DOHH2 (cell line): Measurements from ENCODE around the gene CAPZB.

ENCODE experiments used
- H3F3A ChIP-seq: fragments of 200-600 bp; sonication (generic), shearing (Covaris generic); 2 replicates; pipeline ENCODE4 v1.6.0; 2016; ENCODE audit warnings: antibody characterized with exemption, mild to moderate bottlenecking; ENCODE audit not compliant: control insufficient read depth, insufficient read depth
- H3K27ac ChIP-seq: fragments of 200-600 bp; sonication (generic); 2 replicates; pipeline ENCODE4 v1.5.1; 2014; ENCODE audit warnings: low read depth, mild to moderate bottlenecking, low read length, moderate library complexity
- H3K27me3 ChIP-seq: fragments of 200-600 bp; sonication (generic); 2 replicates; pipeline ENCODE4 v1.6.1; 2014; ENCODE audit warnings: mild to moderate bottlenecking, low read length, mixed read lengths; ENCODE audit not compliant: control insufficient read depth
- H3K36me3 ChIP-seq: fragments of 200-600 bp; sonication (generic); 2 replicates; pipeline ENCODE4 v1.6.1; 2014; ENCODE audit warnings: mild to moderate bottlenecking, low read length, moderate library complexity, mixed read lengths; ENCODE audit not compliant: control insufficient read depth
- H3K4me1 ChIP-seq: fragments of 200-600 bp; sonication (generic); 2 replicates; pipeline ENCODE4 v1.6.1; 2014; ENCODE audit warnings: mild to moderate bottlenecking, low read length, mixed read lengths; ENCODE audit not compliant: control insufficient read depth
- H3K4me2 ChIP-seq: fragments of 200-600 bp; sonication (generic); 2 replicates; pipeline ENCODE4 v1.6.0; 2014; ENCODE audit warnings: mild to moderate bottlenecking, low read length, moderate library complexity
- H3K4me3 ChIP-seq: fragments of 200-600 bp; sonication (generic); 2 replicates; pipeline ENCODE4 v1.5.1; 2014; ENCODE audit warnings: mild to moderate bottlenecking, low read length, mixed read lengths
- H3K79me2 ChIP-seq: fragments of 200-600 bp; sonication (generic); 2 replicates; pipeline ENCODE4 v1.6.1; 2014; ENCODE audit warnings: mild to moderate bottlenecking, low read length, mixed read lengths; ENCODE audit not compliant: control insufficient read depth
- H3K9me2 ChIP-seq: fragments of 200-600 bp; sonication (generic); replicated peaks from 2 replicates; pipeline ENCODE4 v1.6.1; 2014; ENCODE audit warnings: mild to moderate bottlenecking, low read length, mixed read lengths; ENCODE audit not compliant: control insufficient read depth
- H3K9me3 ChIP-seq: fragments of 200-600 bp; sonication (generic); 2 replicates; pipeline ENCODE4 v1.6.1; 2014; ENCODE audit warnings: antibody characterized with exemption, low read length, mixed read lengths; ENCODE audit not compliant: control insufficient read depth, insufficient read depth
- H4K20me1 ChIP-seq: fragments of 200-600 bp; sonication (generic); 2 replicates; pipeline ENCODE4 v1.6.0; 2014; ENCODE audit warnings: low read depth, mild to moderate bottlenecking, antibody characterized with exemption, low read length, moderate library complexity; ENCODE audit not compliant: control insufficient read depth, insufficient read depth
- EZH2phosphoT487 ChIP-seq: fragments of 200-600 bp; sonication (generic); IDR thresholded peaks from 2 replicates; pipeline ENCODE4 v1.6.1; 2017; ENCODE audit warnings: borderline replicate concordance, mild to moderate bottlenecking, antibody characterized with exemption, low read length, moderate library complexity, mixed read lengths
- TF ChIP-seq, protein P1 (sequence below): fragments of 200-600 bp; sonication (generic); IDR thresholded peaks from one replicate; pipeline ENCODE4 v1.5.1; 2014; ENCODE audit warnings: antibody characterized with exemption, mild to moderate bottlenecking, low read depth, low read length; ENCODE audit not compliant: poor library complexity, severe bottlenecking

CAPZB gene

DNA sequence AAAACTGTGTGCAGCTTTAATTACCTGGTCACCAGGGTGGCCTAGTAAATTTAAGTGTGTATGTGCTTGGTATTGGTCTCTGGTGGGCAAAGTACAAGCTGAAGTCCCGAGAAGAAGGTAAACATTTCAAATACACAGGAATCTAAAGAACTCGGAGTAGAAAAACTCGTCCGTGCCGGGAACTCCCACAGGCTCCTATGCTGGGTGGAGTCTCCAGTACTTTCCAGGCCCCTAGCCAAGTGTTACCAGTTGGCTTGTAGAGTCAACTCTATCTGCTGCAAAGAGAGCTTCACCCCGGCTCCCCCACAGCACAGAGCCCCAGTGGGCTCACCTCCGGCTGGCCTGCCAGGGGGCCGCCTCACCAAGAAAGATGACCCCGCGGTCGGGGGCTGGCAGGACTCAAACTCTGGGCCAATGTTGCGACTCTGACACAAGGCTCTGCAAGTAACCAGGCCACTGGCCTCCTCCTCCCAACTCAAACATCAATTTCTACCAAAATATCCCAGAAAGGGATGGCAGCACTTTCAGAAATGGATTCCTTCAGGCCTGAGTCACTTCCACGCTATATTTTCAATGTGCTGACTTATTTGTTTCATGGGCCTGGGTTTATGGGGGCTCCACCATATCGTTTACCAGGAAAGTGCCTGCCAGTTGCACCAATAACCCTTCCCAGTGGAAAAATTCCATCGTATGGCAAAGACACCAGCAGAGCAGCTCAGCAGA lies 99.3 kb downstream of the CAPZB start:
- no peak overlapping the region for H3K4me3 ChIP-seq
- H3K27me3 ChIP-seq, result no peaks in the 10 kb centered on the region
- H3K36me3 ChIP-seq, result peaks cover 16% of the 10 kb centered on the region
- peaks cover 43% of the 10 kb centered on the region for H3K79me2 ChIP-seq
- peaks cover 14% of the 10 kb centered on the region; the same call in 1 of the 2 replicates for H4K20me1 ChIP-seq
- H3F3A ChIP-seq, result peaks cover 4% of the 10 kb centered on the region
- no peak overlapping the region for H3K27ac ChIP-seq
- H3K4me2 ChIP-seq, result no peak overlapping the region
- no peaks in the 10 kb centered on the region for H3K9me2 ChIP-seq
- H3K4me1 ChIP-seq, result peaks cover 11% of the 10 kb centered on the region
- no peak for TF ChIP-seq EZH2phosphoT487
- TF ChIP-seq, protein P1, sequence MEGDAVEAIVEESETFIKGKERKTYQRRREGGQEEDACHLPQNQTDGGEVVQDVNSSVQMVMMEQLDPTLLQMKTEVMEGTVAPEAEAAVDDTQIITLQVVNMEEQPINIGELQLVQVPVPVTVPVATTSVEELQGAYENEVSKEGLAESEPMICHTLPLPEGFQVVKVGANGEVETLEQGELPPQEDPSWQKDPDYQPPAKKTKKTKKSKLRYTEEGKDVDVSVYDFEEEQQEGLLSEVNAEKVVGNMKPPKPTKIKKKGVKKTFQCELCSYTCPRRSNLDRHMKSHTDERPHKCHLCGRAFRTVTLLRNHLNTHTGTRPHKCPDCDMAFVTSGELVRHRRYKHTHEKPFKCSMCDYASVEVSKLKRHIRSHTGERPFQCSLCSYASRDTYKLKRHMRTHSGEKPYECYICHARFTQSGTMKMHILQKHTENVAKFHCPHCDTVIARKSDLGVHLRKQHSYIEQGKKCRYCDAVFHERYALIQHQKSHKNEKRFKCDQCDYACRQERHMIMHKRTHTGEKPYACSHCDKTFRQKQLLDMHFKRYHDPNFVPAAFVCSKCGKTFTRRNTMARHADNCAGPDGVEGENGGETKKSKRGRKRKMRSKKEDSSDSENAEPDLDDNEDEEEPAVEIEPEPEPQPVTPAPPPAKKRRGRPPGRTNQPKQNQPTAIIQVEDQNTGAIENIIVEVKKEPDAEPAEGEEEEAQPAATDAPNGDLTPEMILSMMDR, result no peak
- H3K9me3 ChIP-seq, result no peaks in the 10 kb centered on the region

GRCh38 chr1:19385221-19385620 lies 100.1 kb downstream of the CAPZB start:
- no peak for TF ChIP-seq EZH2phosphoT487
- TF ChIP-seq, protein P1, result no peak
- H3K27ac ChIP-seq, result no peak overlapping the region

GRCh38 chr1:19384772-19385187 lies 100.6 kb downstream of the CAPZB start:
- H3K27ac ChIP-seq, result no peak overlapping the region
- peaks cover 31% of the 10 kb centered on the region for H3K79me2 ChIP-seq
- H3K36me3 ChIP-seq, result peaks cover 22% of the 10 kb centered on the region
- H3K9me3 ChIP-seq, result no peaks in the 10 kb centered on the region
- H3K27me3 ChIP-seq, result no peaks in the 10 kb centered on the region
- no peaks in the 10 kb centered on the region for H3F3A ChIP-seq
- TF ChIP-seq EZH2phosphoT487, result no peak
- TF ChIP-seq, protein P1, result no peak
- H3K4me3 ChIP-seq, result no peak overlapping the region
- no peaks in the 10 kb centered on the region for H3K9me2 ChIP-seq
- H3K4me1 ChIP-seq, result no peaks in the 10 kb centered on the region
- H3K4me2 ChIP-seq, result no peak overlapping the region
- peaks cover 11% of the 10 kb centered on the region; the same call in 1 of the 2 replicates for H4K20me1 ChIP-seq

More at GRCh38 chr1:19385221-19385620, 100.1 kb downstream of the CAPZB start:
- no peak overlapping the region for H3K4me3 ChIP-seq
- peaks cover 18% of the 10 kb centered on the region for H3K36me3 ChIP-seq
- no peaks in the 10 kb centered on the region for H3K9me3 ChIP-seq
- no peaks in the 10 kb centered on the region for H3K27me3 ChIP-seq
- H4K20me1 ChIP-seq, result peaks cover 14% of the 10 kb centered on the region; the same call in 1 of the 2 replicates
- H3K9me2 ChIP-seq, result no peaks in the 10 kb centered on the region
- peaks cover 3% of the 10 kb centered on the region for H3K4me1 ChIP-seq
- H3K4me2 ChIP-seq, result no peak overlapping the region
- H3K79me2 ChIP-seq, result peaks cover 35% of the 10 kb centered on the region
- no peaks in the 10 kb centered on the region for H3F3A ChIP-seq
